Activated CD4-positive, alpha-beta T cell treated with anti-CD3 and anti-CD28 coated beads, Interleukin-2, Interleukin-6, amounts not matched to agents 100 ng/mL and 50 ng/mL, durations not matched to agents 16 hours and 8 hours (primary cell): Measurements from ENCODE around the gene PDE11A.

Experiments
- DNase-seq: peaks from one replicate; pipeline ENCODE4 v3.0.0-alpha.2; 2020

Gene PDE11A

GRCh38 chr2:177665328-177665727, 407.2 kb downstream of the PDE11A start:
- no peak for DNase-seq

- DNase-seq: no peak
Measured at GRCh38 chr2:177662895-177663294, 409.7 kb downstream of the PDE11A start.

- no peak for DNase-seq
Measured at GRCh38 chr2:177660742-177661141, 411.8 kb downstream of the PDE11A start.

GRCh38 chr2:177658309-177658708, 414.3 kb downstream of the PDE11A start:
- no peak for DNase-seq

- no peak for DNase-seq
Measured at GRCh38 chr2:177651833-177652232, 420.7 kb downstream of the PDE11A start.

- no peak for DNase-seq
Measured at GRCh38 chr2:177649568-177650518, 422.7 kb downstream of the PDE11A start.

GRCh38 chr2:177646791-177647190, 425.8 kb downstream of the PDE11A start:
- DNase-seq: no peak

GRCh38 chr2:177646241-177646640, 426.3 kb downstream of the PDE11A start:
- no peak for DNase-seq

GRCh38 chr2:177641331-177641730, 431.2 kb downstream of the PDE11A start:
- no peak for DNase-seq

- no peak for DNase-seq
Measured at GRCh38 chr2:177640423-177640822, 432.2 kb downstream of the PDE11A start.

GRCh38 chr2:177639262-177639914, 433.2 kb downstream of the PDE11A start:
- no peak for DNase-seq

- DNase-seq: no peak
Measured at GRCh38 chr2:177638507-177638906, 434.1 kb downstream of the PDE11A start.

GRCh38 chr2:177636672-177637071, 435.9 kb downstream of the PDE11A start:
- DNase-seq: no peak

- DNase-seq: no peak
Measured at GRCh38 chr2:177635696-177636095, 436.9 kb downstream of the PDE11A start.

GRCh38 chr2:177633910-177634294, 438.7 kb downstream of the PDE11A start:
- DNase-seq: no peak

GRCh38 chr2:177633111-177633510, 439.5 kb downstream of the PDE11A start:
- no peak for DNase-seq

- no peak for DNase-seq
Measured at GRCh38 chr2:177631680-177632079, 440.9 kb downstream of the PDE11A start.

GRCh38 chr2:177629357-177630024, 443.1 kb downstream of the PDE11A start:
- DNase-seq: no peak

- DNase-seq: no peak
Measured at GRCh38 chr2:177628831-177629230, 443.7 kb downstream of the PDE11A start.

- no peak for DNase-seq
Measured at GRCh38 chr2:177625744-177626650, 446.6 kb downstream of the PDE11A start.

- DNase-seq: no peak
Measured at GRCh38 chr2:177622521-177622920, 450.1 kb downstream of the PDE11A start.

- DNase-seq: no peak
Measured at GRCh38 chr2:177619986-177620385, 452.6 kb downstream of the PDE11A start.

- DNase-seq: no peak
Measured at GRCh38 chr2:177619461-177619860, 453.1 kb downstream of the PDE11A start.
